HepG2 (cell line): Measurements from ENCODE around the gene ANKRD11. TPM values are rescaled to one million over a fixed set of nuclear protein-coding genes. Genes with fewer than 3 reads are reported as not detected.

Experiments used
- ARNTL ChIP-seq: sonication (generic); formaldehyde crosslinking; IDR thresholded peaks from 2 replicates; pipeline ENCODE4 v1.4.0; 2020; ENCODE audit warnings: mild to moderate bottlenecking, missing genetic modification reagents
- FOXP4 ChIP-seq: sonication (generic); formaldehyde crosslinking; IDR thresholded peaks from 2 replicates; pipeline ENCODE4 v1.4.0; 2020; ENCODE audit warnings: missing genetic modification reagents
- MTA1 ChIP-seq: sonication (generic); formaldehyde crosslinking; IDR thresholded peaks from 2 replicates; pipeline ENCODE4 v1.4.0; 2020; ENCODE audit warnings: missing genetic modification reagents, mild to moderate bottlenecking, borderline replicate concordance
- NFE2 ChIP-seq: sonication (generic); formaldehyde crosslinking; IDR thresholded peaks from 2 replicates; pipeline ENCODE4 v1.4.0; 2020; ENCODE audit warnings: missing genetic modification reagents
- PCBP2 ChIP-seq: fragments of 200-400 bp; formaldehyde crosslinking; optimal IDR thresholded peaks from 2 replicates; pipeline ENCODE3; 2018; ENCODE audit warnings: low read length, low read depth; ENCODE audit not compliant: poor library complexity, severe bottlenecking
- SALL1 ChIP-seq: sonication (generic); formaldehyde crosslinking; IDR thresholded peaks from 2 replicates; pipeline ENCODE4 v1.8.0; 2022; ENCODE audit warnings: mild to moderate bottlenecking, missing genetic modification reagents
- TCF12 ChIP-seq, 2 experiments: fragments of 450-650 bp in 1 of 2; sonication (generic) in 1 of 2; formaldehyde crosslinking in 1 of 2; IDR thresholded peaks; 2 replicates each; pipeline versions ENCODE4 v1.6.1 to v1.8.0; 2017 to 2022; ENCODE audit warnings: antibody characterized with exemption in 1 of 2, mild to moderate bottlenecking in 1 of 2, missing genetic modification reagents in 1 of 2, moderate library complexity in 1 of 2
- ZBTB4 ChIP-seq: sonication (generic); formaldehyde crosslinking; IDR thresholded peaks from 2 replicates; pipeline ENCODE4 v1.4.0; 2020; ENCODE audit warnings: missing genetic modification reagents, mild to moderate bottlenecking, borderline replicate concordance
- ZNF446 ChIP-seq: sonication (generic); formaldehyde crosslinking; IDR thresholded peaks from 2 replicates; pipeline ENCODE4 v1.5.0; 2020; ENCODE audit warnings: mild to moderate bottlenecking, missing genetic modification reagents
- ZNF460 ChIP-seq: sonication (generic); formaldehyde crosslinking; IDR thresholded peaks from 2 replicates; pipeline ENCODE4 v1.5.1; 2020; ENCODE audit warnings: missing genetic modification reagents, mild to moderate bottlenecking, borderline replicate concordance
- ZNF550 ChIP-seq: sonication (generic); formaldehyde crosslinking; IDR thresholded peaks from 2 replicates; pipeline ENCODE4 v1.4.0; 2020; ENCODE audit warnings: mild to moderate bottlenecking, missing genetic modification reagents, borderline replicate concordance
- ZNF572 ChIP-seq: sonication (generic); formaldehyde crosslinking; IDR thresholded peaks from 2 replicates; pipeline ENCODE4 v1.5.1; 2020; ENCODE audit warnings: mild to moderate bottlenecking, missing genetic modification reagents
- ZNF781 ChIP-seq: sonication (generic); formaldehyde crosslinking; IDR thresholded peaks from 2 replicates; pipeline ENCODE4 v1.5.1; 2020; ENCODE audit warnings: borderline replicate concordance, mild to moderate bottlenecking, missing genetic modification reagents; ENCODE audit errors: not compliant biosample characterization
- ZNF792 ChIP-seq: IDR thresholded peaks from 2 replicates; pipeline ENCODE4 v1.6.1; 2016
- polyA plus RNA-seq, 8 experiments: library from polyadenylated mRNA; depleted of rRNA in 3 of 8; stranded (reverse) in 7 of 8; unstranded in 1 of 8; fragments of >200 nt; fragmentation: Illumina TruSeq in 4 of 8; extraction: Trizol in 4 of 8; gene quantifications; 2 replicates each; pipeline versions ENCODE4 v1.2.1 to v1.2.3, GENCODE V29; 2011 to 2016; ENCODE audit warnings: low read depth in 4 of 8, missing spikeins in 1 of 8, mixed read lengths in 1 of 8; ENCODE audit not compliant: insufficient read depth in 1 of 8
- total RNA-seq, 5 experiments: library from RNA; depleted of rRNA; stranded (reverse); fragments of >200 nt; fragmentation: Illumina TruSeq; extraction: Trizol; gene quantifications; 2 replicates each; pipeline ENCODE4 v1.2.3, GENCODE V29; 2016; ENCODE audit warnings: low read depth in 1 of 5
- TF ChIP-seq, protein P1 (sequence below): IDR thresholded peaks from 2 replicates; pipeline ENCODE4 v1.6.1; 2016; ENCODE audit warnings: low read depth
- TF ChIP-seq, protein P2 (sequence below): sonication (generic); formaldehyde crosslinking; IDR thresholded peaks from 2 replicates; pipeline ENCODE4 v1.8.0; 2022; ENCODE audit warnings: mild to moderate bottlenecking, missing genetic modification reagents, borderline replicate concordance
- TF ChIP-seq, protein P3 (sequence below): sonication (generic); formaldehyde crosslinking; IDR thresholded peaks from 2 replicates; pipeline ENCODE4 v1.9.0; 2022; ENCODE audit warnings: low read depth, missing genetic modification reagents

The ANKRD11 gene
- total and polyA plus RNA-seq, 2 of the 13 experiments (the other 11 are each of a cell fraction or from before 2014, with no cell fraction given) = 21.4 to 38.4 TPM

GRCh38 chr16:89319886-89320781 is 170.2 kb downstream of the ANKRD11 start (continued):
- TF ChIP-seq, protein P1, sequence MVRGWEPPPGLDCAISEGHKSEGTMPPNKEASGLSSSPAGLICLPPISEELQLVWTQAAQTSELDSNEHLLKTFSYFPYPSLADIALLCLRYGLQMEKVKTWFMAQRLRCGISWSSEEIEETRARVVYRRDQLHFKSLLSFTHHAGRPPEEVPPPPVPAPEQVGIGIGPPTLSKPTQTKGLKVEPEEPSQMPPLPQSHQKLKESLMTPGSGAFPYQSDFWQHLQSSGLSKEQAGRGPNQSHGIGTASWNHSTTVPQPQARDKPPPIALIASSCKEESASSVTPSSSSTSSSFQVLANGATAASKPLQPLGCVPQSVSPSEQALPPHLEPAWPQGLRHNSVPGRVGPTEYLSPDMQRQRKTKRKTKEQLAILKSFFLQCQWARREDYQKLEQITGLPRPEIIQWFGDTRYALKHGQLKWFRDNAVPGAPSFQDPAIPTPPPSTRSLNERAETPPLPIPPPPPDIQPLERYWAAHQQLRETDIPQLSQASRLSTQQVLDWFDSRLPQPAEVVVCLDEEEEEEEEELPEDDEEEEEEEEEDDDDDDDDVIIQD (CRISPR knock-in tag) = peak; percentile 61; the same call in 1 of the 2 replicates
- TF ChIP-seq ZBTB4 = peak; percentile 100
- TF ChIP-seq ZNF572 = peak; percentile 71; the same call in 1 of the 2 replicates
- no peak for TF ChIP-seq TCF12 (IDR thresholded peaks at IDR 0.05)
- no peak for TF ChIP-seq TCF12 (CRISPR knock-in tag; IDR thresholded peaks at IDR 0.05)
- TF ChIP-seq ZNF460 (CRISPR knock-in tag) = no peak
- TF ChIP-seq ZNF550 (CRISPR knock-in tag) = no peak
- TF ChIP-seq SALL1 = peak; percentile 54; the same call in 1 of the 2 replicates
- TF ChIP-seq, protein P2, sequence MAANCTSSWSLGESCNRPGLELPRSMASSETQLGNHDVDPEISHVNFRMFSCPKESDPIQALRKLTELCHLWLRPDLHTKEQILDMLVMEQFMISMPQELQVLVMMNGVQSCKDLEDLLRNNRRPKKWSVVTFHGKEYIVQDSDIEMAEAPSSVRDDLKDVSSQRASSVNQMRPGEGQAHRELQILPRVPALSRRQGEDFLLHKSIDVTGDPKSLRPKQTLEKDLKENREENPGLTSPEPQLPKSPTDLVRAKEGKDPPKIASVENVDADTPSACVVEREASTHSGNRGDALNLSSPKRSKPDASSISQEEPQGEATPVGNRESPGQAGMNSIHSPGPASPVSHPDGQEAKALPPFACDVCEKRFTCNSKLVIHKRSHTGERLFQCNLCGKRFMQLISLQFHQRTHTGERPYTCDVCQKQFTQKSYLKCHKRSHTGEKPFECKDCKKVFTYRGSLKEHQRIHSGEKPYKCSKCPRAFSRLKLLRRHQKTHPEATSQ = no peak
- TF ChIP-seq ARNTL (CRISPR knock-in tag) = no peak
- peak; percentile 21; the same call in 1 of the 2 replicates for TF ChIP-seq FOXP4 (CRISPR knock-in tag)
- peak; percentile 7; the same call in 1 of the 2 replicates for TF ChIP-seq NFE2 (CRISPR knock-in tag)
- peak; percentile 47 for TF ChIP-seq ZNF792 (CRISPR knock-in tag)
- peak; percentile 86 for TF ChIP-seq MTA1 (CRISPR knock-in tag)
- no peak for TF ChIP-seq ZNF446 (CRISPR knock-in tag)
- TF ChIP-seq, protein P3, sequence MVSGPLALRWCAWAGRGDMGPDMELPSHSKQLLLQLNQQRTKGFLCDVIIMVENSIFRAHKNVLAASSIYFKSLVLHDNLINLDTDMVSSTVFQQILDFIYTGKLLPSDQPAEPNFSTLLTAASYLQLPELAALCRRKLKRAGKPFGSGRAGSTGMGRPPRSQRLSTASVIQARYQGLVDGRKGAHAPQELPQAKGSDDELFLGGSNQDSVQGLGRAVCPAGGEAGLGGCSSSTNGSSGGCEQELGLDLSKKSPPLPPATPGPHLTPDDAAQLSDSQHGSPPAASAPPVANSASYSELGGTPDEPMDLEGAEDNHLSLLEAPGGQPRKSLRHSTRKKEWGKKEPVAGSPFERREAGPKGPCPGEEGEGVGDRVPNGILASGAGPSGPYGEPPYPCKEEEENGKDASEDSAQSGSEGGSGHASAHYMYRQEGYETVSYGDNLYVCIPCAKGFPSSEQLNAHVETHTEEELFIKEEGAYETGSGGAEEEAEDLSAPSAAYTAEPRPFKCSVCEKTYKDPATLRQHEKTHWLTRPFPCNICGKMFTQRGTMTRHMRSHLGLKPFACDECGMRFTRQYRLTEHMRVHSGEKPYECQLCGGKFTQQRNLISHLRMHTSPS (CRISPR knock-in tag) = peak; percentile 79; the same call in 1 of the 2 replicates
- no peak for TF ChIP-seq PCBP2
- peak; percentile 36 for TF ChIP-seq ZNF781 (CRISPR knock-in tag)
